SK-MEL-5 (cell line): ENCODE measurements around the gene CORO1A. TPM values are rescaled to one million over a fixed set of nuclear protein-coding genes. Genes with fewer than 3 reads are reported as not detected.

Experiments used
- DNase-seq: peaks from one replicate; pipeline ENCODE4 v3.0.0-alpha.2; 2016; ENCODE audit warnings: low read depth, low spot score
- in situ Hi-C: cut with HindIII; loops from 2 replicates; pipeline ENCODE4 v1.10.0; 2016; ENCODE audit warnings: low sequenced_read_pairs, high pct_unique_total_duplicates, low pct_unique_long_range_greater_than_20kb
- polyA plus RNA-seq, 2 experiments: library from polyadenylated mRNA; depleted of rRNA; stranded (reverse); fragments of >200 nt; gene quantifications; 2 replicates each; pipeline ENCODE4 v1.2.3, GENCODE V29; 2015
- total RNA-seq: library from RNA; depleted of rRNA; stranded (reverse); fragments of >200 nt; shearing (Covaris generic); gene quantifications from 2 replicates; pipeline ENCODE4 v1.2.3, GENCODE V29; 2014; rRNA removed

The CORO1A gene
- 0.08 TPM in 1 of 2 replicates, not detected in the other for total RNA-seq
- polyA plus RNA-seq (2015; cell fraction: cytosol; rRNA removed): 0.52 and 0.84 TPM in 2 replicates
- polyA plus RNA-seq (2015; cell fraction: nucleus; rRNA removed): not detected in 2 replicates

- in situ Hi-C loops: no loop called here
- peak; percentile 67 for DNase-seq
Measured at GRCh38 chr16:30183233-30184095, at the start of gene CORO1A. Gene CORO1A (plus strand): TSS chr16:30183602. CDS start chr16:30185210, 1,608 bp downstream.

GRCh38 chr16:30136971-30137605, 46.3 kb upstream of the CORO1A start:
- in situ Hi-C loops: no loop called here
- peak; percentile 76 for DNase-seq

- in situ Hi-C loops: no loop called here
- DNase-seq: no peak
Measured at GRCh38 chr16:30137897-30138296, 45.5 kb upstream of the CORO1A start.

GRCh38 chr16:30139583-30140481, 43.6 kb upstream of the CORO1A start:
- in situ Hi-C loops: no loop called here
- DNase-seq: no peak

- in situ Hi-C loops: no loop called here
- DNase-seq: no peak
Measured at GRCh38 chr16:30141750-30142149, 41.7 kb upstream of the CORO1A start.

- in situ Hi-C loops: no loop called here
Measured at GRCh38 chr16:30142672-30143346, 40.6 kb upstream of the CORO1A start.

GRCh38 chr16:30143347-30143702, 40.1 kb upstream of the CORO1A start:
- DNase-seq: no peak
- in situ Hi-C loops: no loop called here

More at GRCh38 chr16:30142672-30143346, 40.6 kb upstream of the CORO1A start:
- DNase-seq: peak; percentile 24

GRCh38 chr16:30144017-30144416, 39.4 kb upstream of the CORO1A start:
- in situ Hi-C loops: no loop called here
- DNase-seq: no peak

GRCh38 chr16:30144917-30145316, 38.5 kb upstream of the CORO1A start:
- in situ Hi-C loops: no loop called here

GRCh38 chr16:30145657-30146056, 37.7 kb upstream of the CORO1A start:
- DNase-seq: no peak
- in situ Hi-C loops: no loop called here

More at GRCh38 chr16:30144917-30145316, 38.5 kb upstream of the CORO1A start:
- no peak for DNase-seq

- in situ Hi-C loops: no loop called here
- no peak for DNase-seq
Measured at GRCh38 chr16:30147843-30148510, 35.4 kb upstream of the CORO1A start.

- in situ Hi-C loops: no loop called here
- DNase-seq: no peak
Measured at GRCh38 chr16:30149250-30149930, 34.0 kb upstream of the CORO1A start.

- in situ Hi-C loops: no loop called here
- no peak for DNase-seq
Measured at GRCh38 chr16:30151091-30151490, 32.3 kb upstream of the CORO1A start.

GRCh38 chr16:30152517-30152916, 30.9 kb upstream of the CORO1A start:
- in situ Hi-C loops: no loop called here
- DNase-seq: no peak

- in situ Hi-C loops: no loop called here
- no peak for DNase-seq
Measured at GRCh38 chr16:30155188-30155587, 28.2 kb upstream of the CORO1A start.

- no peak for DNase-seq
- in situ Hi-C loops: no loop called here
Measured at GRCh38 chr16:30157214-30157613, 26.2 kb upstream of the CORO1A start.
